GM23338 (cell line): Measurements from ENCODE around the gene MIDN. TPM values are rescaled to one million over a fixed set of nuclear protein-coding genes. Genes with fewer than 3 reads are reported as not detected.

Experiments used
- ATAC-seq: fragments of 200-7000 bp; cut with Tn5 transposase; 3 replicates; pipeline ENCODE4 v1.9.1; 2020
- DNase-seq: peaks from one replicate; pipeline ENCODE4 v3.0.0-alpha.2; 2015; ENCODE audit warnings: low spot score
- H2AFZ ChIP-seq: fragments of 200-600 bp; sonication (generic); 2 replicates; pipeline ENCODE4 v1.8.0; 2016; ENCODE audit warnings: antibody characterized with exemption, mild to moderate bottlenecking, moderate library complexity
- H3F3A ChIP-seq: fragments of 200-600 bp; sonication (generic); replicated peaks from 2 replicates; pipeline ENCODE4 v1.8.0; 2017; ENCODE audit warnings: antibody characterized with exemption, mixed run types, low read depth
- H3K27ac ChIP-seq: fragments of 200-600 bp; sonication (generic); 2 replicates; pipeline ENCODE4 v1.6.1; 2016; ENCODE audit warnings: low read depth
- H3K27me3 ChIP-seq: fragments of 200-600 bp; sonication (generic); 2 replicates; pipeline ENCODE4 v1.8.0; 2016; ENCODE audit warnings: mild to moderate bottlenecking, mixed run types, moderate library complexity; ENCODE audit not compliant: insufficient read depth
- H3K36me3 ChIP-seq: fragments of 200-600 bp; sonication (generic); 2 replicates; pipeline ENCODE4 v1.8.0; 2016; ENCODE audit warnings: mild to moderate bottlenecking; ENCODE audit not compliant: insufficient read depth
- H3K4me1 ChIP-seq: fragments of 200-600 bp; sonication (generic); 2 replicates; pipeline ENCODE4 v1.8.0; 2016; ENCODE audit warnings: mild to moderate bottlenecking, moderate library complexity; ENCODE audit not compliant: insufficient read depth
- H3K4me2 ChIP-seq: fragments of 200-600 bp; sonication (generic); 2 replicates; pipeline ENCODE4 v1.7.1; 2017; ENCODE audit warnings: mixed run types
- H3K4me3 ChIP-seq: fragments of 200-600 bp; sonication (generic); 2 replicates; pipeline ENCODE4 v1.6.1; 2016; ENCODE audit warnings: mixed run types
- H3K79me2 ChIP-seq: fragments of 200-600 bp; sonication (generic); replicated peaks from 2 replicates; pipeline ENCODE4 v1.8.0; 2017; ENCODE audit warnings: mild to moderate bottlenecking; ENCODE audit not compliant: insufficient read depth
- H3K9me2 ChIP-seq: fragments of 200-600 bp; sonication (generic); 2 replicates; pipeline ENCODE4 v1.8.0; 2017; ENCODE audit not compliant: insufficient read depth
- H4K20me1 ChIP-seq: fragments of 200-600 bp; sonication (generic); replicated peaks from 2 replicates; pipeline ENCODE4 v1.8.0; 2017; ENCODE audit warnings: mild to moderate bottlenecking; ENCODE audit not compliant: insufficient read depth
- H3K27ac Mint-ChIP-seq: 2 replicates; pipeline ENCODE4 v1.8.0; 2020; ENCODE audit warnings: inconsistent platforms, mild to moderate bottlenecking, moderate library complexity, mixed read lengths
- H3K27me3 Mint-ChIP-seq: 3 replicates; pipeline ENCODE4 v1.8.0; 2022; ENCODE audit warnings: low read depth, mild to moderate bottlenecking, moderate library complexity, mixed read lengths, inconsistent platforms; ENCODE audit not compliant: insufficient read depth, poor library complexity
- H3K36me3 Mint-ChIP-seq: 3 replicates; pipeline ENCODE4 v1.8.0; 2021; ENCODE audit warnings: low read depth, mild to moderate bottlenecking, inconsistent platforms, moderate library complexity, mixed read lengths
- H3K4me1 Mint-ChIP-seq: 3 replicates; pipeline ENCODE4 v1.8.0; 2020; ENCODE audit warnings: mild to moderate bottlenecking, inconsistent platforms, mixed read lengths
- H3K4me3 Mint-ChIP-seq: 3 replicates; pipeline ENCODE4 v1.8.0; 2021; ENCODE audit warnings: moderate library complexity, mild to moderate bottlenecking, inconsistent platforms, mixed read lengths
- H3K9me3 Mint-ChIP-seq: 3 replicates; pipeline ENCODE4 v1.8.0; 2020; ENCODE audit warnings: moderate library complexity, mild to moderate bottlenecking, inconsistent platforms, mixed read lengths
- CREB1 ChIP-seq: fragments of 250-450 bp; sonication (Bioruptor Pico); IDR thresholded peaks from 2 replicates; pipeline ENCODE4 v1.5.0; 2020; ENCODE audit warnings: low read depth, mild to moderate bottlenecking, moderate library complexity
- EZH2 ChIP-seq: fragments of 200-600 bp; sonication (generic); IDR thresholded peaks from one replicate; pipeline ENCODE4 v1.8.0; 2017; ENCODE audit warnings: antibody characterized with exemption, mild to moderate bottlenecking, low read depth; ENCODE audit not compliant: unreplicated experiment
- EZH2phosphoT487 ChIP-seq: fragments of 200-600 bp; sonication (generic); IDR thresholded peaks from one replicate; pipeline ENCODE4 v1.8.1; 2018; ENCODE audit warnings: antibody characterized with exemption; ENCODE audit not compliant: unreplicated experiment
- JUNB ChIP-seq: IDR thresholded peaks from one replicate; pipeline ENCODE4 v1.6.1; 2016; ENCODE audit warnings: antibody characterized with exemption; ENCODE audit not compliant: unreplicated experiment
- NANOG ChIP-seq: IDR thresholded peaks from 2 replicates; pipeline ENCODE4 v1.6.1; 2016; ENCODE audit warnings: antibody characterized with exemption, borderline replicate concordance
- POLR2AphosphoS5 ChIP-seq: IDR thresholded peaks from 2 replicates; pipeline ENCODE4 v1.6.1; 2016; ENCODE audit warnings: antibody characterized with exemption, low read depth
- STAT1 ChIP-seq: IDR thresholded peaks from one replicate; pipeline ENCODE4 v1.6.1; 2016; ENCODE audit warnings: antibody characterized with exemption; ENCODE audit not compliant: unreplicated experiment
- ZNF114 ChIP-seq: fragments of 250-450 bp; sonication (Bioruptor Pico); IDR thresholded peaks from 2 replicates; pipeline ENCODE4 v1.5.0; 2020; ENCODE audit warnings: mild to moderate bottlenecking, moderate library complexity
- ZNF331 ChIP-seq: fragments of 250-450 bp; sonication (Bioruptor Pico); IDR thresholded peaks from 2 replicates; pipeline ENCODE4 v1.5.0; 2020; ENCODE audit warnings: low read depth, mild to moderate bottlenecking, moderate library complexity
- polyA plus RNA-seq: library from polyadenylated mRNA; unstranded; fragments of >200 nt; fragmentation: Nextera tagmentation; extraction: Ambion mirVana; gene quantifications from 2 replicates; pipeline ENCODE4 v1.2.1, GENCODE V29; 2016
- total RNA-seq: library from RNA; depleted of rRNA; stranded (reverse); fragments of >200 nt; shearing (Covaris generic); gene quantifications from 2 replicates; pipeline ENCODE4 v1.2.3, GENCODE V29; 2014
- TF ChIP-seq, protein P1 (sequence below): IDR thresholded peaks from 2 replicates; pipeline ENCODE4 v1.6.1; 2016; ENCODE audit warnings: antibody characterized with exemption
- TF ChIP-seq, protein P2 (sequence below), 2 experiments: fragments of 200-600 bp in 1 of 2; sonication (generic) in 1 of 2; conservative IDR thresholded peaks; 2 replicates each; pipeline versions ENCODE4 v1.5.1 to v1.6.1; 2016 to 2017; ENCODE audit warnings: antibody characterized with exemption in 2 of 2, low read depth in 2 of 2, mild to moderate bottlenecking in 2 of 2, moderate library complexity in 1 of 2
- TF ChIP-seq, protein P3 (sequence below): IDR thresholded peaks from one replicate; pipeline ENCODE4 v1.6.1; 2018; ENCODE audit warnings: antibody characterized with exemption; ENCODE audit not compliant: unreplicated experiment
- TF ChIP-seq, protein P4 (sequence below): fragments of 250-450 bp; sonication (Bioruptor Pico); IDR thresholded peaks from 2 replicates; pipeline ENCODE4 v1.5.0; 2020; ENCODE audit warnings: mild to moderate bottlenecking, moderate library complexity

Gene MIDN
- total and polyA plus RNA-seq, 2 experiments from 2014 or later: 28.6 to 113 TPM

DNA sequence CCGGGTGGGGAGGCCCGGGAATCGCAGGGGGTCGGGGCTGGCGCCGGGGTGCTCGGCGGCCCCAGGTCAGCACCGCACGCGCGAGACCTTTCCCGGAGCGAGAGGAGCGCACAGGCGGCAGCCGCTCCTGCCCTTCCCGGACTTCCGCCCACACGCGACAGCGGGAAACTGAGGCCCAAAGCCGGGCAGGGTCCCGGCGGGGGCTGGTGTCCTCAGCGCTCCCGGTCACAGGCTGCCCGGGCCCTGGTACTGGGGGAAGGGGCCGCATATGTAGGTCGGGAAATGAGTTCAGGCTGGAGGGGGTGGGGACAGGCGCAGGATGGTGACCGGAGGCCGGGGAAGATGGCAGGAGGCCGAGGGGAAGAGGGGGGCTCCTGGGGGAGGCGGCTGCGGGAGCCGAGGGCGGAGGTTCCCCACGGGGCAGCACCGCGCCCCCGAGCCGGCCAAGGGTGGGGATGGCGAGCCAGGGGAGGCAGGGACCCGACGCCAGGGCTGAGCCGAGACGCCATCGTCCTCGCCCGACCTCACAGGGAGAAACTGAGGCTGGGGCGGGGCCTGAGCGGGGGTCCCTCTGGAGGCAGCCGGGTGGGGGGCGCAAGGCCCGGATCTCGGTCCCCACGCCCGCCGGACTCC is 11.2 kb upstream of the MIDN start:
- no peaks in the 10 kb centered on the region for H3K9me2 ChIP-seq
- H3K27ac ChIP-seq: no peak overlapping the region
- TF ChIP-seq, protein P1, sequence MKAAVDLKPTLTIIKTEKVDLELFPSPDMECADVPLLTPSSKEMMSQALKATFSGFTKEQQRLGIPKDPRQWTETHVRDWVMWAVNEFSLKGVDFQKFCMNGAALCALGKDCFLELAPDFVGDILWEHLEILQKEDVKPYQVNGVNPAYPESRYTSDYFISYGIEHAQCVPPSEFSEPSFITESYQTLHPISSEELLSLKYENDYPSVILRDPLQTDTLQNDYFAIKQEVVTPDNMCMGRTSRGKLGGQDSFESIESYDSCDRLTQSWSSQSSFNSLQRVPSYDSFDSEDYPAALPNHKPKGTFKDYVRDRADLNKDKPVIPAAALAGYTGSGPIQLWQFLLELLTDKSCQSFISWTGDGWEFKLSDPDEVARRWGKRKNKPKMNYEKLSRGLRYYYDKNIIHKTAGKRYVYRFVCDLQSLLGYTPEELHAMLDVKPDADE: no peak
- TF ChIP-seq, protein P2, sequence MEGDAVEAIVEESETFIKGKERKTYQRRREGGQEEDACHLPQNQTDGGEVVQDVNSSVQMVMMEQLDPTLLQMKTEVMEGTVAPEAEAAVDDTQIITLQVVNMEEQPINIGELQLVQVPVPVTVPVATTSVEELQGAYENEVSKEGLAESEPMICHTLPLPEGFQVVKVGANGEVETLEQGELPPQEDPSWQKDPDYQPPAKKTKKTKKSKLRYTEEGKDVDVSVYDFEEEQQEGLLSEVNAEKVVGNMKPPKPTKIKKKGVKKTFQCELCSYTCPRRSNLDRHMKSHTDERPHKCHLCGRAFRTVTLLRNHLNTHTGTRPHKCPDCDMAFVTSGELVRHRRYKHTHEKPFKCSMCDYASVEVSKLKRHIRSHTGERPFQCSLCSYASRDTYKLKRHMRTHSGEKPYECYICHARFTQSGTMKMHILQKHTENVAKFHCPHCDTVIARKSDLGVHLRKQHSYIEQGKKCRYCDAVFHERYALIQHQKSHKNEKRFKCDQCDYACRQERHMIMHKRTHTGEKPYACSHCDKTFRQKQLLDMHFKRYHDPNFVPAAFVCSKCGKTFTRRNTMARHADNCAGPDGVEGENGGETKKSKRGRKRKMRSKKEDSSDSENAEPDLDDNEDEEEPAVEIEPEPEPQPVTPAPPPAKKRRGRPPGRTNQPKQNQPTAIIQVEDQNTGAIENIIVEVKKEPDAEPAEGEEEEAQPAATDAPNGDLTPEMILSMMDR (conservative IDR thresholded peaks at IDR 0.05; ENCODE audit: low read depth in 2 of 2): no peak
- TF ChIP-seq CREB1 (CRISPR knock-in tag) (no peak), JUNB (no peak), EZH2phosphoT487 (no peak), ZNF331 (no peak), NANOG (no peak), POLR2AphosphoS5 (no peak), EZH2 (no peak), ZNF114 (CRISPR knock-in tag) (no peak), STAT1 (no peak)
- TF ChIP-seq, protein P3, sequence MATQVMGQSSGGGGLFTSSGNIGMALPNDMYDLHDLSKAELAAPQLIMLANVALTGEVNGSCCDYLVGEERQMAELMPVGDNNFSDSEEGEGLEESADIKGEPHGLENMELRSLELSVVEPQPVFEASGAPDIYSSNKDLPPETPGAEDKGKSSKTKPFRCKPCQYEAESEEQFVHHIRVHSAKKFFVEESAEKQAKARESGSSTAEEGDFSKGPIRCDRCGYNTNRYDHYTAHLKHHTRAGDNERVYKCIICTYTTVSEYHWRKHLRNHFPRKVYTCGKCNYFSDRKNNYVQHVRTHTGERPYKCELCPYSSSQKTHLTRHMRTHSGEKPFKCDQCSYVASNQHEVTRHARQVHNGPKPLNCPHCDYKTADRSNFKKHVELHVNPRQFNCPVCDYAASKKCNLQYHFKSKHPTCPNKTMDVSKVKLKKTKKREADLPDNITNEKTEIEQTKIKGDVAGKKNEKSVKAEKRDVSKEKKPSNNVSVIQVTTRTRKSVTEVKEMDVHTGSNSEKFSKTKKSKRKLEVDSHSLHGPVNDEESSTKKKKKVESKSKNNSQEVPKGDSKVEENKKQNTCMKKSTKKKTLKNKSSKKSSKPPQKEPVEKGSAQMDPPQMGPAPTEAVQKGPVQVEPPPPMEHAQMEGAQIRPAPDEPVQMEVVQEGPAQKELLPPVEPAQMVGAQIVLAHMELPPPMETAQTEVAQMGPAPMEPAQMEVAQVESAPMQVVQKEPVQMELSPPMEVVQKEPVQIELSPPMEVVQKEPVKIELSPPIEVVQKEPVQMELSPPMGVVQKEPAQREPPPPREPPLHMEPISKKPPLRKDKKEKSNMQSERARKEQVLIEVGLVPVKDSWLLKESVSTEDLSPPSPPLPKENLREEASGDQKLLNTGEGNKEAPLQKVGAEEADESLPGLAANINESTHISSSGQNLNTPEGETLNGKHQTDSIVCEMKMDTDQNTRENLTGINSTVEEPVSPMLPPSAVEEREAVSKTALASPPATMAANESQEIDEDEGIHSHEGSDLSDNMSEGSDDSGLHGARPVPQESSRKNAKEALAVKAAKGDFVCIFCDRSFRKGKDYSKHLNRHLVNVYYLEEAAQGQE: no peak
- TF ChIP-seq, protein P4, sequence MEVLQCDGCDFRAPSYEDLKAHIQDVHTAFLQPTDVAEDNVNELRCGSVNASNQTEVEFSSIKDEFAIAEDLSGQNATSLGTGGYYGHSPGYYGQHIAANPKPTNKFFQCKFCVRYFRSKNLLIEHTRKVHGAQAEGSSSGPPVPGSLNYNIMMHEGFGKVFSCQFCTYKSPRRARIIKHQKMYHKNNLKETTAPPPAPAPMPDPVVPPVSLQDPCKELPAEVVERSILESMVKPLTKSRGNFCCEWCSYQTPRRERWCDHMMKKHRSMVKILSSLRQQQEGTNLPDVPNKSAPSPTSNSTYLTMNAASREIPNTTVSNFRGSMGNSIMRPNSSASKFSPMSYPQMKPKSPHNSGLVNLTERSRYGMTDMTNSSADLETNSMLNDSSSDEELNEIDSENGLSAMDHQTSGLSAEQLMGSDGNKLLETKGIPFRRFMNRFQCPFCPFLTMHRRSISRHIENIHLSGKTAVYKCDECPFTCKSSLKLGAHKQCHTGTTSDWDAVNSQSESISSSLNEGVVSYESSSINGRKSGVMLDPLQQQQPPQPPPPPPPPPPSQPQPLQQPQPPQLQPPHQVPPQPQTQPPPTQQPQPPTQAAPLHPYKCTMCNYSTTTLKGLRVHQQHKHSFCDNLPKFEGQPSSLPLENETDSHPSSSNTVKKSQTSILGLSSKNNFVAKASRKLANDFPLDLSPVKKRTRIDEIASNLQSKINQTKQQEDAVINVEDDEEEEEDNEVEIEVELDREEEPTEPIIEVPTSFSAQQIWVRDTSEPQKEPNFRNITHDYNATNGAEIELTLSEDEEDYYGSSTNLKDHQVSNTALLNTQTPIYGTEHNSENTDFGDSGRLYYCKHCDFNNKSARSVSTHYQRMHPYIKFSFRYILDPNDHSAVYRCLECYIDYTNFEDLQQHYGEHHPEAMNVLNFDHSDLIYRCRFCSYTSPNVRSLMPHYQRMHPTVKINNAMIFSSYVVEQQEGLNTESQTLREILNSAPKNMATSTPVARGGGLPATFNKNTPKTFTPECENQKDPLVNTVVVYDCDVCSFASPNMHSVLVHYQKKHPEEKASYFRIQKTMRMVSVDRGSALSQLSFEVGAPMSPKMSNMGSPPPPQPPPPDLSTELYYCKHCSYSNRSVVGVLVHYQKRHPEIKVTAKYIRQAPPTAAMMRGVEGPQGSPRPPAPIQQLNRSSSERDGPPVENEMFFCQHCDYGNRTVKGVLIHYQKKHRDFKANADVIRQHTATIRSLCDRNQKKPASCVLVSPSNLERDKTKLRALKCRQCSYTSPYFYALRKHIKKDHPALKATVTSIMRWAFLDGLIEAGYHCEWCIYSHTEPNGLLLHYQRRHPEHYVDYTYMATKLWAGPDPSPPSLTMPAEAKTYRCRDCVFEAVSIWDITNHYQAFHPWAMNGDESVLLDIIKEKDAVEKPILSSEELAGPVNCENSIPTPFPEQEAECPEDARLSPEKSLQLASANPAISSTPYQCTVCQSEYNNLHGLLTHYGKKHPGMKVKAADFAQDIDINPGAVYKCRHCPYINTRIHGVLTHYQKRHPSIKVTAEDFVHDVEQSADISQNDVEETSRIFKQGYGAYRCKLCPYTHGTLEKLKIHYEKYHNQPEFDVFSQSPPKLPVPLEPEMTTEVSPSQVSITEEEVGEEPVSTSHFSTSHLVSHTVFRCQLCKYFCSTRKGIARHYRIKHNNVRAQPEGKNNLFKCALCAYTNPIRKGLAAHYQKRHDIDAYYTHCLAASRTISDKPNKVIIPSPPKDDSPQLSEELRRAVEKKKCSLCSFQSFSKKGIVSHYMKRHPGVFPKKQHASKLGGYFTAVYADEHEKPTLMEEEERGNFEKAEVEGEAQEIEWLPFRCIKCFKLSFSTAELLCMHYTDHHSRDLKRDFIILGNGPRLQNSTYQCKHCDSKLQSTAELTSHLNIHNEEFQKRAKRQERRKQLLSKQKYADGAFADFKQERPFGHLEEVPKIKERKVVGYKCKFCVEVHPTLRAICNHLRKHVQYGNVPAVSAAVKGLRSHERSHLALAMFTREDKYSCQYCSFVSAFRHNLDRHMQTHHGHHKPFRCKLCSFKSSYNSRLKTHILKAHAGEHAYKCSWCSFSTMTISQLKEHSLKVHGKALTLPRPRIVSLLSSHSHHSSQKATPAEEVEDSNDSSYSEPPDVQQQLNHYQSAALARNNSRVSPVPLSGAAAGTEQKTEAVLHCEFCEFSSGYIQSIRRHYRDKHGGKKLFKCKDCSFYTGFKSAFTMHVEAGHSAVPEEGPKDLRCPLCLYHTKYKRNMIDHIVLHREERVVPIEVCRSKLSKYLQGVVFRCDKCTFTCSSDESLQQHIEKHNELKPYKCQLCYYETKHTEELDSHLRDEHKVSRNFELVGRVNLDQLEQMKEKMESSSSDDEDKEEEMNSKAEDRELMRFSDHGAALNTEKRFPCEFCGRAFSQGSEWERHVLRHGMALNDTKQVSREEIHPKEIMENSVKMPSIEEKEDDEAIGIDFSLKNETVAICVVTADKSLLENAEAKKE: no peak
- Mint-ChIP-seq H3K4me1 (peaks cover 17% of the 10 kb centered on the region), H3K9me3 (no peaks in the 10 kb centered on the region; the same call in 2 of the 3 replicates), H3K36me3 (peaks cover 4% of the 10 kb centered on the region; the same call in 1 of the 3 replicates), H3K27me3 (peaks cover 6% of the 10 kb centered on the region), H3K4me3 (peak overlapping the region; percentile 66; the same call in 2 of the 3 replicates), H3K27ac (no peak overlapping the region)
- DNase-seq: no peak
- peak; percentile 1; the same call in 2 of the 3 replicates for ATAC-seq
- peaks cover 3% of the 10 kb centered on the region; the same call in 1 of the 2 replicates for H4K20me1 ChIP-seq
- peak overlapping the region; percentile 90 for H3K4me2 ChIP-seq
- no peaks in the 10 kb centered on the region; the same call in 1 of the 2 replicates for H3K79me2 ChIP-seq
- no peaks in the 10 kb centered on the region for H3K27me3 ChIP-seq
- no peak overlapping the region for H2AFZ ChIP-seq
- peaks cover 12% of the 10 kb centered on the region; the same call in 1 of the 2 replicates for H3K4me1 ChIP-seq
- peak overlapping the region; percentile 83 for H3K4me3 ChIP-seq
- H3K36me3 ChIP-seq: no peaks in the 10 kb centered on the region
- peaks cover 28% of the 10 kb centered on the region for H3F3A ChIP-seq
